HCT116 (cell line): ENCODE data around the gene OGA. TPM values are rescaled to one million over a fixed set of nuclear protein-coding genes. Genes with fewer than 3 reads are reported as not detected.

Experiments used
- ATAC-seq: fragments of 200-7000 bp; cut with Tn5 transposase; 2 replicates; pipeline ENCODE4 v1.9.1; 2020; ENCODE audit warnings: mild to moderate bottlenecking, moderate library complexity
- BruUV-seq: library from RNA; stranded (reverse); fragments of 400-500 nt; replicated peaks from 2 replicates; lab custom pipeline; 2021; lab: Mats Ljungman, UMichigan
- CTCF ChIA-PET: fragments of 300-600 bp; sonication (Branson Sonifier 250); formaldehyde crosslinking; loops from one replicate; lab custom pipeline; 2021; ENCODE audit warnings: antibody characterized with exemption; lab: Charles Lee
- POLR2A ChIA-PET: fragments of 300-600, 350-600 bp; sonication (Branson Sonifier 250); formaldehyde crosslinking; loops from one replicate; lab custom pipeline; 2021; ENCODE audit warnings: antibody characterized with exemption; lab: Charles Lee
- RAD21 ChIA-PET, 2 experiments: fragments of 300-600 bp; sonication (Branson Sonifier 250); formaldehyde crosslinking; loops; one replicate each; lab custom pipeline; 2023; ENCODE audit warnings: low total read pairs in 2 of 2; ENCODE audit not compliant: uncharacterized antibody in 2 of 2, unreplicated experiment in 2 of 2, low non-redundant PET in 1 of 2; lab: Charles Lee
- DNase-seq: peaks from one replicate; pipeline ENCODE4 v3.0.0-alpha.2; 2010; ENCODE audit warnings: low read depth, low spot score
- H2AFZ ChIP-seq: fragments of 200-600 bp; shearing (Covaris generic), sonication (generic); 2 replicates; pipeline ENCODE4 v1.6.1; 2017; ENCODE audit warnings: low read depth, mixed run types, mixed read lengths, antibody characterized with exemption, low read length; ENCODE audit not compliant: poor library complexity, severe bottlenecking
- H3K27ac ChIP-seq: 2 replicates; pipeline ENCODE4 v1.5.1; 2012; ENCODE audit warnings: low read depth, low read length
- H3K27me3 ChIP-seq: fragments of 200-600 bp; sonication (generic); 2 replicates; pipeline ENCODE4 v1.6.1; 2016; ENCODE audit warnings: mixed run types, low read length, mixed read lengths; ENCODE audit not compliant: insufficient read depth
- H3K36me3 ChIP-seq, 2 experiments: fragments of 200-500 bp in 1 of 2; fragments of 200-600 bp in 1 of 2; sonication (Bioruptor generic) in 1 of 2; sonication (generic) in 1 of 2; 2 replicates each; pipeline versions ENCODE4 v1.5.1 to v1.6.1; 2014 to 2016; ENCODE audit warnings: low read length in 2 of 2, inconsistent platforms in 1 of 2, mixed read lengths in 1 of 2, mixed run types in 1 of 2; ENCODE audit not compliant: insufficient read depth in 2 of 2, control insufficient read depth in 1 of 2
- H3K4me1 ChIP-seq, 2 experiments: fragments of 200-600 bp in 1 of 2; sonication (generic) in 1 of 2; 2 replicates each; pipeline versions ENCODE4 v1.5.1 to v1.6.1; 2012 to 2017; ENCODE audit warnings: low read length in 2 of 2, inconsistent platforms in 1 of 2, mild to moderate bottlenecking in 1 of 2, mixed read lengths in 1 of 2, mixed run types in 1 of 2, moderate library complexity in 1 of 2; ENCODE audit not compliant: insufficient read depth in 2 of 2, control insufficient read depth in 1 of 2
- H3K4me2 ChIP-seq: fragments of 200-600 bp; sonication (generic); 2 replicates; pipeline ENCODE4 v1.6.1; 2017; ENCODE audit warnings: mixed run types, low read length, mixed read lengths
- H3K4me3 ChIP-seq, 2 experiments: fragments of 200-600 bp in 1 of 2; sonication (generic) in 1 of 2; replicated peaks in 1 of 2; 2 replicates each; pipeline ENCODE4 v1.5.1; 2011 to 2016; ENCODE audit warnings: low read length in 2 of 2, control low read depth in 1 of 2, low read depth in 1 of 2, mild to moderate bottlenecking in 1 of 2, mixed read lengths in 1 of 2, mixed run types in 1 of 2
- H3K79me2 ChIP-seq: fragments of 200-600 bp; sonication (generic); 2 replicates; pipeline ENCODE4 v1.6.1; 2017; ENCODE audit warnings: mild to moderate bottlenecking, mixed run types, low read length, moderate library complexity, mixed read lengths; ENCODE audit not compliant: insufficient read depth
- H3K9ac ChIP-seq: fragments of 200-600 bp; sonication (generic); 2 replicates; pipeline ENCODE4 v1.6.1; 2016; ENCODE audit warnings: low read length, mixed read lengths
- H3K9me2 ChIP-seq: fragments of 200-600 bp; sonication (generic), shearing (Covaris generic); 2 replicates; pipeline ENCODE4 v1.6.1; 2017; ENCODE audit warnings: mixed run types, mild to moderate bottlenecking, moderate library complexity; ENCODE audit not compliant: insufficient read depth
- H3K9me3 ChIP-seq, 2 experiments: fragments of 200-500 bp in 1 of 2; fragments of 200-600 bp in 1 of 2; sonication (Bioruptor generic) in 1 of 2; sonication (generic) in 1 of 2; 2 replicates each; pipeline ENCODE4 v1.6.1; 2014 to 2017; ENCODE audit warnings: low read length in 2 of 2, mixed read lengths in 2 of 2, inconsistent platforms in 1 of 2, low read depth in 1 of 2, mild to moderate bottlenecking in 1 of 2, mixed run types in 1 of 2, moderate library complexity in 1 of 2; ENCODE audit not compliant: control insufficient read depth in 1 of 2, insufficient read depth in 1 of 2
- H4K20me1 ChIP-seq: fragments of 200-600 bp; sonication (generic), shearing (Covaris generic); 2 replicates; pipeline ENCODE4 v1.6.1; 2017; ENCODE audit warnings: mixed run types, mild to moderate bottlenecking, moderate library complexity; ENCODE audit not compliant: insufficient read depth
- ATF3 ChIP-seq: IDR thresholded peaks from 2 replicates; pipeline ENCODE4 v1.6.1; 2012
- CBX3 ChIP-seq: IDR thresholded peaks from 2 replicates; pipeline ENCODE4 v1.6.1; 2012; ENCODE audit warnings: low read depth
- EGR1 ChIP-seq: IDR thresholded peaks from 2 replicates; pipeline ENCODE4 v1.6.1; 2012; ENCODE audit warnings: low read depth
- EZH2phosphoT487 ChIP-seq: fragments of 200-600 bp; IDR thresholded peaks from 2 replicates; pipeline ENCODE4 v1.6.1; 2018; ENCODE audit warnings: antibody characterized with exemption, borderline replicate concordance
- JUND ChIP-seq: IDR thresholded peaks from 2 replicates; pipeline ENCODE4 v1.6.1; 2012
- MAX ChIP-seq: IDR thresholded peaks from 2 replicates; pipeline ENCODE4 v1.6.1; 2012
- POLR2A ChIP-seq: IDR thresholded peaks from 2 replicates; pipeline ENCODE4 v1.7.0; 2011; ENCODE audit warnings: borderline replicate concordance; ENCODE audit not compliant: insufficient read depth, insufficient read length; ENCODE audit errors: extremely low read depth
- POLR2AphosphoS5 ChIP-seq: IDR thresholded peaks from 2 replicates; pipeline ENCODE4 v1.6.1; 2011; ENCODE audit warnings: mild to moderate bottlenecking, low read depth, low read length, moderate library complexity
- RAD21 ChIP-seq: IDR thresholded peaks from 2 replicates; pipeline ENCODE4 v1.6.1; 2012; ENCODE audit warnings: low read depth, mild to moderate bottlenecking
- SRF ChIP-seq: IDR thresholded peaks from 2 replicates; pipeline ENCODE4 v1.6.1; 2012; ENCODE audit warnings: low read depth
- TCF7L2 ChIP-seq: IDR thresholded peaks from 2 replicates; pipeline ENCODE4 v1.7.0; 2011; ENCODE audit warnings: borderline replicate concordance, inconsistent platforms; ENCODE audit not compliant: insufficient read depth, insufficient read length; ENCODE audit errors: extremely low read depth
- ZFX ChIP-seq: fragments of 450-650 bp; IDR thresholded peaks from 2 replicates; pipeline ENCODE4 v1.6.1; 2017
- intact Hi-C: fragments of 100-400 bp; cut with micrococcal nuclease; formaldehyde crosslinking; loops from 2 replicates; pipeline ENCODE4 v1.10.0; 2022
- total RNA-seq: library from RNA; stranded (reverse); gene quantifications from one replicate; pipeline ENCODE4 v1.2.1, GENCODE V29; 2021; ENCODE audit not compliant: unreplicated experiment

OGA gene
- total RNA-seq, 1 experiment from 2014 or later: 127 TPM

DNA sequence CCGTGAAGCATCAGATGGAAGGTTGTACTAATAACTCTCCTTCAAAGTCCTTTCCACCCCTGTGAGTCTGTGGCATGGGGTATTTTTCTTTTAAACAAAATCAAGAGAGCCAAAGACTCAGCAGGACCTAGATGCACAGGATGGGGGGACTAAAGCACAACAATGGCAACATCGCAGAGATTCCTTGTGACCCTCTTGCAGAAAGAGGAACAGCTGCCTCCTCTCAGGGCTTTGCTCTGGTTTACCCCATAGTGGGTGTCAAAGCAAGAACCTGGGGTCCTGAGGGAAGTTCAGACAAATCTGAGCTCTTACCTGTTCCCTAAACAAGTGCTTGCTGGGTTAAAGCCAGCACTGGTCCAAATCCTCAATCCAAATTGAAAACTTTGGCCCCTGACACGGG, 81.6 kb downstream of the OGA start:
- no peaks in the 10 kb centered on the region for H3K4me1 ChIP-seq
- TF ChIP-seq MAX: no peak
- no peak for TF ChIP-seq POLR2AphosphoS5
- no peak for TF ChIP-seq ZFX
- TF ChIP-seq CBX3: no peak
- TF ChIP-seq EGR1: no peak
- no peak for TF ChIP-seq SRF
- TF ChIP-seq POLR2A: no peak
- TF ChIP-seq RAD21: no peak
- TF ChIP-seq ATF3: no peak
- no peak for TF ChIP-seq JUND
- TF ChIP-seq TCF7L2: no peak
- no peak for TF ChIP-seq EZH2phosphoT487
- TF ChIP-seq, all 23 proteins: peak for 0
- H3K9ac ChIP-seq: no peak overlapping the region
- no peak overlapping the region for H2AFZ ChIP-seq
- ChIA-PET CTCF (interaction anchor here (0.9 to 1.3 kb wide), 2 partner anchors 45 to 134 kb away, joined by 3 read pairs; no protein-coding TSS in a partner anchor), RAD21 (no interaction called here), POLR2A (no interaction called here)
- no peaks in the 10 kb centered on the region for H3K36me3 ChIP-seq
- H3K4me3 ChIP-seq: no peak overlapping the region
- H3K79me2 ChIP-seq: no peaks in the 10 kb centered on the region
- H3K4me2 ChIP-seq: no peak overlapping the region
- H3K9me2 ChIP-seq: no peaks in the 10 kb centered on the region
- no peaks in the 10 kb centered on the region for H3K9me3 ChIP-seq
- no peak overlapping the region for H3K27ac ChIP-seq
- intact Hi-C loops: no loop called here
- H4K20me1 ChIP-seq: no peaks in the 10 kb centered on the region
- DNase-seq (no peak), ATAC-seq (no peak)
- H3K27me3 ChIP-seq: no peaks in the 10 kb centered on the region
- no TSS peak for BruUV-seq

Other genes with a start within 250 kb of the OGA start
- 51.3 TPM for gene POLL, start 230.2 kb downstream of the OGA start, total RNA-seq
- 39.5 TPM for gene DPCD, start 230.1 kb downstream of the OGA start, total RNA-seq
- gene FBXW4, start 123.3 kb downstream of the OGA start, total RNA-seq: 35.3 TPM
- 2.7 TPM for gene FGF8, start 42.3 kb downstream of the OGA start, total RNA-seq
- 267 TPM for gene NPM3, start 35.0 kb downstream of the OGA start, total RNA-seq
- 8.5 TPM for gene KCNIP2, start 25.4 kb upstream of the OGA start, total RNA-seq
- 30.4 TPM for gene ARMH3, start 237.7 kb upstream of the OGA start, total RNA-seq
- gene HPS6, start 246.9 kb upstream of the OGA start, total RNA-seq: 31.7 TPM